Activated naive CD4-positive, alpha-beta T cell treated with anti-CD3 and anti-CD28 coated beads for 36 hours (primary cell): ENCODE data around the gene GGN. TPM values are rescaled to one million over a fixed set of nuclear protein-coding genes. Genes with fewer than 3 reads are reported as not detected.

ENCODE experiments used
- total RNA-seq, 2 experiments: library from RNA; stranded (reverse); gene quantifications; one replicate each; pipeline ENCODE4 v1.2.3, GENCODE V29; 2021

The GGN gene
- total RNA-seq, 2 experiments from 2014 or later: 0.26 to 0.40 TPM

Other genes starting within 250 kb of the GGN start
- gene DPF1, start 163.8 kb downstream of the GGN start, total RNA-seq: under 1 TPM; 0.41 to 0.77 TPM
- not detected for gene PPP1R14A, start 131.7 kb downstream of the GGN start, total RNA-seq
- gene SPINT2, start 123.5 kb downstream of the GGN start, total RNA-seq: 10 to 100 TPM; 35.3 to 36.5 TPM
- not detected for gene C19orf33, start 83.8 kb downstream of the GGN start, total RNA-seq
- 10 to 100 TPM; 56.0 to 61.1 TPM for gene YIF1B, start 72.1 kb downstream of the GGN start, total RNA-seq
- 1 to 10 TPM; 4.7 to 5.8 TPM for gene KCNK6, start 68.2 kb downstream of the GGN start, total RNA-seq
- gene CATSPERG, start 52.2 kb downstream of the GGN start, total RNA-seq: 1 to 10 TPM; 2.5 to 2.7 TPM
- gene PSMD8, start 13.5 kb downstream of the GGN start, total RNA-seq: 100 to 1,000 TPM; 194 to 204 TPM
- 1 to 10 TPM; 1.6 to 1.7 TPM for gene SPRED3, start 663 bp upstream of the GGN start, total RNA-seq
- gene FAM98C, start 15.1 kb upstream of the GGN start, total RNA-seq: 10 to 100 TPM; 21.5 to 27.0 TPM
- under 1 TPM; 0.30 to 0.41 TPM for gene RASGRP4, start 38.2 kb upstream of the GGN start, total RNA-seq
- gene RYR1, start 45.7 kb upstream of the GGN start, total RNA-seq: 1 to 10 TPM in 1 of 2 experiments, under 1 TPM in 1; 0.96 to 1.6 TPM
- 100 to 1,000 TPM; 135 to 148 TPM for gene MAP4K1, start 229.9 kb upstream of the GGN start, total RNA-seq
- 100 to 1,000 TPM; 299 to 324 TPM for gene EIF3K, start 231.2 kb upstream of the GGN start, total RNA-seq